Endodermal cell (in vitro differentiated cells): ENCODE data around the gene RPL32. TPM values are rescaled to one million over a fixed set of nuclear protein-coding genes. Genes with fewer than 3 reads are reported as not detected.
A peak's percentile ranks its signal among the peaks of the same experiment; 100 is the strongest.

Experiments
- DNase-seq: peaks from one replicate; pipeline ENCODE4 v3.0.0-alpha.2; 2017
- H3K27ac ChIP-seq: 2 replicates; pipeline ENCODE4 v1.5.1; 2013; ENCODE audit warnings: mild to moderate bottlenecking, low read depth, low read length, moderate library complexity
- H3K27me3 ChIP-seq: 2 replicates; pipeline ENCODE4 v1.6.1; 2013; ENCODE audit warnings: mild to moderate bottlenecking, low read length, moderate library complexity; ENCODE audit not compliant: insufficient read depth, control insufficient read depth, poor library complexity, severe bottlenecking
- H3K36me3 ChIP-seq: 2 replicates; pipeline ENCODE4 v1.7.0; 2013; ENCODE audit warnings: mild to moderate bottlenecking, low read length, moderate library complexity; ENCODE audit not compliant: control insufficient read depth, insufficient read depth
- H3K4me1 ChIP-seq: one replicate; pipeline ENCODE4 v1.7.0; 2013; ENCODE audit warnings: low read length; ENCODE audit not compliant: control insufficient read depth, insufficient read depth
- H3K4me3 ChIP-seq: 2 replicates; pipeline ENCODE4 v1.5.1; 2013; ENCODE audit warnings: mild to moderate bottlenecking, low read length, moderate library complexity
- H3K9ac ChIP-seq: 2 replicates; pipeline ENCODE4 v1.6.1; 2013; ENCODE audit warnings: mild to moderate bottlenecking, low read length, moderate library complexity; ENCODE audit not compliant: poor library complexity, severe bottlenecking; ENCODE audit errors: extremely low read depth
- H3K9me3 ChIP-seq: 2 replicates; pipeline ENCODE4 v1.6.1; 2013; ENCODE audit warnings: mild to moderate bottlenecking, low read length, moderate library complexity; ENCODE audit not compliant: control insufficient read depth
- H3K27ac Mint-ChIP-seq: 2 replicates; pipeline ENCODE4 v1.8.0; 2020; ENCODE audit warnings: mixed read lengths
- H3K27me3 Mint-ChIP-seq: 2 replicates; pipeline ENCODE4 v1.8.0; 2021; ENCODE audit warnings: mild to moderate bottlenecking, mixed read lengths; ENCODE audit not compliant: insufficient read depth
- H3K36me3 Mint-ChIP-seq: 2 replicates; pipeline ENCODE4 v1.8.0; 2020; ENCODE audit warnings: low read depth, mixed read lengths
- H3K4me1 Mint-ChIP-seq: 2 replicates; pipeline ENCODE4 v1.8.0; 2020; ENCODE audit warnings: mixed read lengths
- H3K4me3 Mint-ChIP-seq: 2 replicates; pipeline ENCODE4 v1.8.0; 2020; ENCODE audit warnings: mild to moderate bottlenecking, moderate library complexity, mixed read lengths
- H3K9me3 Mint-ChIP-seq: 2 replicates; pipeline ENCODE4 v1.8.0; 2020; ENCODE audit warnings: mild to moderate bottlenecking, mixed read lengths
- CTCF ChIP-seq: fragments of 200-600 bp; sonication (generic); conservative IDR thresholded peaks from 2 replicates; pipeline ENCODE4 v1.5.0; 2021; ENCODE audit warnings: antibody characterized with exemption, mild to moderate bottlenecking
- WGBS, 2 experiments: methylation state at CpG; one replicate each; pipeline versions ENCODE4 v1.1.5 to v1.1.7; 2013; ENCODE audit warnings: missing lambda C conversion rate in 2 of 2, mixed read lengths in 1 of 2; ENCODE audit not compliant: insufficient coverage in 1 of 2, insufficient read length in 1 of 2; 5-methylcytosine and 5-hydroxymethylcytosine counted together
- total RNA-seq, 2 donors: library from RNA; stranded (reverse); fragmentation: NEBNext Ultra II Directional in 1 of 2; extraction: Animal tissue kit (Norgen Biotek cat#: 25700) in 1 of 2; gene quantifications; 2 replicates in 1 of 2; 3 replicates in 1 of 2; pipeline ENCODE4 v1.2.1, GENCODE V29; 2021

The RPL32 gene
- total RNA-seq, 2 donors from 2014 or later: 1,362 to 1,580 TPM

GRCh38 chr3:12815719-12816118, 25.6 kb downstream of the RPL32 start:
- TF ChIP-seq CTCF: peak; percentile 62
- Mint-ChIP-seq H3K27me3 (no peaks in the 10 kb centered on the region), H3K9me3 (no peaks in the 10 kb centered on the region), H3K4me3 (no peak overlapping the region), H3K36me3 (no peaks in the 10 kb centered on the region), H3K4me1 (peaks cover 2% of the 10 kb centered on the region), H3K27ac (no peak overlapping the region)
- H3K9ac ChIP-seq: no peak overlapping the region
- H3K27ac ChIP-seq: no peak overlapping the region
- H3K36me3 ChIP-seq: no peaks in the 10 kb centered on the region
- H3K27me3 ChIP-seq: no peaks in the 10 kb centered on the region
- H3K4me1 ChIP-seq: no peaks in the 10 kb centered on the region
- H3K4me3 ChIP-seq: no peak overlapping the region
- peak; percentile 77 for DNase-seq
- 77 to 89% methylated on average over 3 to 9 of the region's 9 CpGs for WGBS, 2 experiments
- no peaks in the 10 kb centered on the region for H3K9me3 ChIP-seq

DNA sequence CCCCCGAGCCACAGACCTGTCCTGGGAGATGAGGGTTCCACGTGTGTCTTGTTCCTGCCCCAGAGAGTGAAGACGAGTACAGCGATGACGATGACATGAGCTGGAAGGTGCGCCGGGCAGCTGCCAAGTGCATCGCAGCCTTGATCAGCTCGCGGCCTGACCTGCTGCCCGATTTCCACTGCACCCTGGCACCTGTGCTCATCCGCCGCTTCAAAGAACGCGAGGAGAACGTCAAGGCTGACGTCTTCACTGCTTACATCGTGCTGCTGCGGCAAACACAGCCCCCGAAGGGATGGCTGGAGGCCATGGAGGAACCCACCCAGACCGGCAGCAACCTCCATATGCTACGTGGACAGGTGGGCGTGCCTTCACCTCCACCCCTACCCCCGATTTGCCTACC, 26.3 kb downstream of the RPL32 start:
- no peaks in the 10 kb centered on the region for H3K9me3 Mint-ChIP-seq
- peaks cover 5% of the 10 kb centered on the region for H3K4me1 Mint-ChIP-seq
- no peak overlapping the region for H3K4me3 ChIP-seq

GRCh38 chr3:12813967-12814366, 27.4 kb downstream of the RPL32 start:
- no peaks in the 10 kb centered on the region for H3K9me3 Mint-ChIP-seq
- peaks cover 3% of the 10 kb centered on the region for H3K27me3 Mint-ChIP-seq
- Histone ChIP-seq H3K4me3 (no peak overlapping the region), H3K36me3 (no peaks in the 10 kb centered on the region), H3K4me1 (no peaks in the 10 kb centered on the region), H3K27me3 (no peaks in the 10 kb centered on the region), H3K9me3 (no peaks in the 10 kb centered on the region), H3K9ac (no peak overlapping the region), H3K27ac (no peak overlapping the region)
- TF ChIP-seq CTCF: no peak
- 94 to 98% methylated on average over 6 of the region's 6 CpGs for WGBS, 2 experiments
- H3K27ac Mint-ChIP-seq: no peak overlapping the region
- no peak overlapping the region for H3K4me3 Mint-ChIP-seq
- peaks cover 7% of the 10 kb centered on the region for H3K4me1 Mint-ChIP-seq
- DNase-seq: no peak
- H3K36me3 Mint-ChIP-seq: no peaks in the 10 kb centered on the region

More for the DNA sequence above, 26.3 kb downstream of the RPL32 start:
- no peak overlapping the region for H3K27ac Mint-ChIP-seq
- H3K36me3 Mint-ChIP-seq: no peaks in the 10 kb centered on the region
- no peak for DNase-seq
- Histone ChIP-seq H3K27ac (no peak overlapping the region), H3K36me3 (no peaks in the 10 kb centered on the region), H3K4me1 (no peaks in the 10 kb centered on the region), H3K27me3 (no peaks in the 10 kb centered on the region), H3K9me3 (no peaks in the 10 kb centered on the region), H3K9ac (no peak overlapping the region)
- no peak for TF ChIP-seq CTCF
- no peak overlapping the region for H3K4me3 Mint-ChIP-seq
- 96% methylated on average over 18 to 24 of the region's 24 CpGs for WGBS, 2 experiments
- H3K27me3 Mint-ChIP-seq: no peaks in the 10 kb centered on the region
